Measurements from ENCODE around the gene ESRRG. TPM values are rescaled to one million over a fixed set of nuclear protein-coding genes. Genes with fewer than 3 reads are reported as not detected.

ESRRG gene
- total and polyA plus RNA-seq, 10 donors = 0.29 to 11.9 (median 2.2) TPM

- Histone ChIP-seq H3K27me3 (replicated peaks in 1 of 7) (no peaks in the 10 kb centered on the region), H3K9me3 (no peaks in the 10 kb centered on the region), H3K36me3 (no peaks in the 10 kb centered on the region), H3K27ac (no peak overlapping the region), H3K4me1 (no peaks in the 10 kb centered on the region), H3K4me3 (no peak overlapping the region)
- no peak for DNase-seq
- TF ChIP-seq POLR2AphosphoS5 (IDR thresholded peaks at IDR 0.05) (no peak), CTCF (IDR thresholded peaks at IDR 0.05 in 8 of 11, conservative IDR thresholded peaks at IDR 0.05 in 3 of 11) (no peak), POLR2A (IDR thresholded peaks at IDR 0.05) (no peak)
- 88 to 97% (median 93%) methylated on average over 4 of the region's 4 CpGs for WGBS, 5 donors
- intact Hi-C loops (cut with DNase I; ENCODE audit: low total_unique reads) = no loop called here
Observed at GRCh38 chr1:216700779-216701178, 22.4 kb downstream of the ESRRG start.

- Histone ChIP-seq H3K36me3 (no peaks in the 10 kb centered on the region), H3K4me1 (no peaks in the 10 kb centered on the region), H3K27ac (no peak overlapping the region), H3K9me3 (no peaks in the 10 kb centered on the region), H3K27me3 (replicated peaks in 1 of 7) (no peaks in the 10 kb centered on the region), H3K4me3 (no peak overlapping the region)
- no peak for TF ChIP-seq POLR2A (IDR thresholded peaks at IDR 0.05)
- no peak for TF ChIP-seq CTCF (IDR thresholded peaks at IDR 0.05 in 8 of 11, conservative IDR thresholded peaks at IDR 0.05 in 3 of 11)
- TF ChIP-seq POLR2AphosphoS5 (IDR thresholded peaks at IDR 0.05) = no peak
- no peak for DNase-seq
- WGBS, 5 donors = 84 to 96% (median 87%) methylated on average over 3 of the region's 3 CpGs
- intact Hi-C loops (cut with DNase I; ENCODE audit: low total_unique reads) = no loop called here
Observed at GRCh38 chr1:216691710-216692109, 31.5 kb downstream of the ESRRG start.

- H3K4me3 ChIP-seq = no peak overlapping the region
- H3K27me3 ChIP-seq (replicated peaks in 1 of 7) = no peaks in the 10 kb centered on the region
- intact Hi-C loops (cut with DNase I; ENCODE audit: low total_unique reads) = no loop called here
- H3K4me1 ChIP-seq = no peaks in the 10 kb centered on the region
- DNase-seq = no peak
- TF ChIP-seq POLR2A (IDR thresholded peaks at IDR 0.05) (no peak), POLR2AphosphoS5 (IDR thresholded peaks at IDR 0.05) (no peak), CTCF (IDR thresholded peaks at IDR 0.05 in 8 of 11, conservative IDR thresholded peaks at IDR 0.05 in 3 of 11) (no peak)
- H3K9me3 ChIP-seq = no peaks in the 10 kb centered on the region
- H3K36me3 ChIP-seq = no peaks in the 10 kb centered on the region
- H3K27ac ChIP-seq = no peak overlapping the region
- WGBS, 5 donors = 78 to 98% (median 85%) methylated on average over 1 of the region's 1 CpG
Observed at GRCh38 chr1:216690603-216691002, 32.6 kb downstream of the ESRRG start.

GRCh38 chr1:216688127-216688657, 35.0 kb downstream of the ESRRG start:
- H3K36me3 ChIP-seq = no peaks in the 10 kb centered on the region
- peaks cover 0 to 4% (median 0%) of the 10 kb centered on the region in 6 donors for H3K4me1 ChIP-seq
- no peak overlapping the region for H3K27ac ChIP-seq
- H3K9me3 ChIP-seq = no peaks in the 10 kb centered on the region
- intact Hi-C loops (cut with DNase I; ENCODE audit: low total_unique reads) = no loop called here
- no peak for DNase-seq
- no peak overlapping the region for H3K4me3 ChIP-seq
- 80 to 89% (median 82%) methylated on average over 8 of the region's 8 CpGs for WGBS, 5 donors
- no peak for TF ChIP-seq CTCF (IDR thresholded peaks at IDR 0.05 in 8 of 11, conservative IDR thresholded peaks at IDR 0.05 in 3 of 11)
- TF ChIP-seq POLR2A (IDR thresholded peaks at IDR 0.05) = no peak
- no peak for TF ChIP-seq POLR2AphosphoS5 (IDR thresholded peaks at IDR 0.05)
- H3K27me3 ChIP-seq (replicated peaks in 1 of 7) = no peaks in the 10 kb centered on the region
